ENCODE measurements around the gene TLCD5.

Gene TLCD5

DNA sequence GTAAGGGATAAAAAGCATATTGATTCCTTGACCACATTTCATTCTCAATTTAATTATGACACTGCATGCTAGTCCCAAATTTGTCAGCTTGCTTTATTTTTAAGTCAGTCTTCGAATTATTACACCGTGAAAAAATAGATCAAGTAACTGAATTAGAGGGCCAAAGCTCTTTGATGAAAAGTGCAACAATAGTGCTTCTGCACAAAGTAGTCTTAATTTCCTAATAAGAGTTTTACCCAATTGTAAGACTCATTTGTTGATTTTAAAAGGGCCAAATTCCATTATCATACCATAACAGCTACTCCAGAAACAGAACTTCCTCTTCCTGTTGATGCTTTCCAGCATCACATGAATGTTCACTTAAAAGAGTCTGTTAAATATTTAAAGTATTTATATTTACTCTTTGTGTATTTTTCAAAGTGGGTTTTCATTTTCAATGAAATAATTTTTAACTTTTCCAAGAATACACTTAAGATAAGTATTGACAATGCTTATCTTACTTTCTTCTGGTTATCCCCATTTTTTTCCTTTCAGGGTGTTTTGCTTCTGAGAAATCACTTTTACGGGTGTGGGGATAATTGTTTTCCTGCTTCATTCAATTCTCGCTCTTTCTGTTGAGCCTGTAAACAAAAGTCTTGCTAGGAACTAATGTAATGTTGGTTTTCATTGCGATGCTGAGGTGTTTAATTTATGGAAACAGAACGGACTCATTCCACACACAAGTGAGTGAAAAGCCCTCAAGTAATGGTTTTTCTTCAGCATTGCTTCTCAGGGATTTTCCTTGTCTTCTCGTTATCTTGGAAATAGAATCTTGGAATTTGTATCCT, 13.2 kb downstream of the TLCD5 start:
- no peak for DNase-seq

- DNase-seq: no peak
These were observed 14.3 kb downstream of the TLCD5 start for GRCh38 chr11:120339394-120339890.

GRCh38 chr11:120340529-120340928, 15.4 kb downstream of the TLCD5 start:
- DNase-seq: no peak

DNA sequence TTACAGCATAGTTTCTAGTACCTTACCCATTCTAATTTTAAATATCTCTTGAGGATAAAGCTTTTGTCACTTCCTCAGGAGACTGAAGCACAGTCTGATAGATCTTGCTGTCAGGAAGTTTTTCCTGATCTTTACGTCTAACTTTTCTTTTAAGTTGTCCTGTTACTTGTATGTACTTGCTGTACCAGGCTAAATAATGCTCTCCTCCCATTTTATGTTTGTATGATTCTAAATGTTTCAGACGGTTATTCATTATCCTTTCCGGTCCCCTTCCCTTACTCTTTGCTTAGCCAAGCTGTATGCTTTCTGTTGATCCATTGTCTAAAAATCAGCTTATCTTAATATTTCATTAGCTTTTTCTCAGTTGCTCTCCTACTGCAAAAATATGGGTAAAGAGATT, 17.1 kb downstream of the TLCD5 start:
- no peak for DNase-seq

GRCh38 chr11:120342678-120343077, 17.6 kb downstream of the TLCD5 start:
- DNase-seq: no peak

DNA sequence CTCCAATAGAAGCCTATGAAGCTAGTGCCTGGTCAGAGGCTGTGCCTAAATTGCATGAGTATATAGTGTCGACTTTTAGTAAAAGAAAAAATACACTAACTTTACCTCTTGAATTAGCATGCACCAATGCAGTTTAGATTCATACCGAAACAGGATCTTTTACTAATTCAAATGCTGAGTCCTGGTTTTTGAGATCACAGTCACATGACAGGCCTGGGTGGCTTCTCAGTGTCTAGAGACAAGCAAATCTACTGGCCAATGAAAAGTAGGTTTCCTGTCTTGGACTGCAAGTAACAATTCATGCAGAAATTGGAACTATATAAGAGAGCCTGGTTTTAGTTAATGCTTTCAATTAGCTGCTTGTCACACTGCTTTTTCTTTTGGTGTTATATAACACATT, 18.3 kb downstream of the TLCD5 start:
- DNase-seq: no peak

DNA sequence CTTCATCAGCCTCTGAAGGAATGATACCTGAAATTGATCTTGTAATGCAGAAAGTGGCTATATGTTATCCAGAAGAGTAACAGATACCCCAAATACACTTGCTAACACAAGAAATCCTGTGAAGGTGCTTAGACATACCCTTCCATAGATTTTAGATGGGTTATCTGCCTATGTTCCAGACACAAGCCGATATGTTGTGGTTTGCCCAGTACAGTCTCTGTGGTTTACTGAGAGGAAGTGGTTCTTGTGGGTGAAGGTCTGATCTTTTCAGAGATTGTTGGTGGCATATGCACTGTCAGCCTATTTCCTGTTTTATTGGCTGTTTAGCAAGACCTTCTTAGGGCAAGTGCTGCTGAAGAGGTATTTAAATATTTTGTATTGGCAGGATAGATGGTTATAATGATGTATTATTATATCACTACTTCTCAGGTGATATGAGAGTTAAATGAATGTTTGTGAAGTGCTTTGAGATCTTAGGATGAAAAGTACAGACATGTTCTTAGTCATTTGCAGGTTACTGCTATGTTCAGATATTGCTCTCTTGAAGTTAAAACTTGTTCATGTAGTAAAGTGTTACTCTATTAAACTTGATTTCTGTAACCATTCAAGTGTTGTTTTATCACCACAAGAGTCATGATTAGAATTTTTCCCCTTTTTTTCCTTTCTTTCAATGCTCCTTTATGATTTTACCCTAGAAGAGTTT, 19.4 kb downstream of the TLCD5 start:
- no peak for DNase-seq

- no peak for DNase-seq
These were observed 21.1 kb downstream of the TLCD5 start for GRCh38 chr11:120346233-120346632.

DNA sequence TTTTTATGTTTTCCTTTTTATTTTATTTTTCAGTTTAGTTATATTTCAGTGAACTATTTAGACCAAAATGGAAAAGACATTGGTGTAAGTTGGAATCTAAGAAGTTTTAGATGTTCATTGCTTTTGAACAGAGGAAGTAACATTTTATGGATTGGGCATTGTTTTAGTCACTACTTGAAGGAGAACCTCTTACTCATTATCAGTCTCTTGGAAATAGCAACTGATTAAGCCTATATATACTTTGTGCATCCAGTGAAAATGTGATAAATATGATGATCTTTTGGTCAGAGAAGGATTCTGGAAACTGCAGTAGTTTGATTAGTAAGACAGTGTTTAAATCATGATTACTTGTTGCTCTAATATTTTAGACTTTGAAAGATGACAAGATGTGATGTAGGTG, 25.5 kb downstream of the TLCD5 start:
- no peak for DNase-seq

DNA sequence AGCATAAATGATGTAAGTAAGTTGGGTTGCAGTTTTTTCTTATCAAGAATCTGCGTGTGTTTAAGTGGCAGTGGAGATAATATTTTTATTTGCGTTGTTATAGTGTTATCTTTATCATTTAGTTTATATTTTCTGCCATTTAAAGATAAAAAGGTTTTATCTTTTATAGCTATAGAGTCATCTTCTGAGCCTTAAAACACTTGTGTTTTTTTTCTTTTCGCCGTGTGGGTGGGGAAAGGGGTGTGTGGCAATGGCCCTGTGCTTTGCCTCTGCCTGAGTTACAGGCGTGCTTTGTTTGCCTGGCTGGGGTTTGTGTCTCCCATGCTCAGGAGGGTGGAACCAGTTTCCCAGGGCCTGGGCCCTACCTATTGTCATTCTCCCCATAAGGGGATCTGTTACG, 27.3 kb downstream of the TLCD5 start:
- DNase-seq: no peak

- no peak for DNase-seq
These were observed 29.0 kb downstream of the TLCD5 start for GRCh38 chr11:120354068-120354467.

- no peak for DNase-seq
These were observed 29.7 kb downstream of the TLCD5 start for GRCh38 chr11:120354779-120355178.

- no peak for DNase-seq
These were observed 32.5 kb downstream of the TLCD5 start for GRCh38 chr11:120357620-120358019.

DNA sequence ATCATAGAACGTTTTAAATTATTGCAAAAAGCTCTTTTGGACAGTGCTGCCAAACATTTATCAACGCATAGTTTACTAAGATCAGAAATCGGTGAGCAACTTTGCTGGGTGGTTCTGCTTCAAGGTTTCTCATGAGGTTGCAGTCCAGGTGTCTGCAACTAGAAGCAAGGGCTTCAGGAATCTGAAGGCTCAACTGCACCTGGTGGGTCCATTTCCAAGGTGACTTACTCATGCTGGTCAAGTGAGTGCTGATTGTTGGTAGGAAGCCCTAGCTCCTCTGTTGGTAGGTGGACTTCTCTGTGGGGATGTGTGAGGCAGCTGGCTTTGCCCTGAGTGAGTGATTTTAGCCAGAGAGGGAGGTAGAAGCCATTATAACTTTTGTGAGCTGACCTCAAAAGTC, 33.6 kb downstream of the TLCD5 start:
- no peak for DNase-seq

DNA sequence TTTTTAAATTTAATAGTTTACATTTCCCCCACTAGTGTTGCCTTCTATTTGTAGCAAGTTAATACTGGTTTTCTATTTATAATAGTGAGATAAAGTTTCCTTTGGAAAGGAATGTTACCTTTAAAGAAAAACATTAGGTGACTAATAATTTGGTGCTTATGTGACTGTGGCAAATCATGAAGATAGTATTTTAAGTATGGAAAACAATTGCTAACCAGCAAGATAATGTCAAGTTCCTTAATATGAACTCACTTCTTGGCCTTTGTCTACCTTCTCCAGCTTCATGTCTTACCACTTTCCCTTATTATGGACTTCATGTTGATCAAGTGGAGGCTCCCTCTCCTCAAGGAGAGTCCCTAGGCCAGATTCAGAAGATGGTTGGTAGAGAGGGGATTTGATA, 38.3 kb downstream of the TLCD5 start:
- no peak for DNase-seq

GRCh38 chr11:120365512-120365911, 40.4 kb downstream of the TLCD5 start:
- DNase-seq: no peak

GRCh38 chr11:120372296-120372695, 47.2 kb downstream of the TLCD5 start:
- no peak for DNase-seq

DNA sequence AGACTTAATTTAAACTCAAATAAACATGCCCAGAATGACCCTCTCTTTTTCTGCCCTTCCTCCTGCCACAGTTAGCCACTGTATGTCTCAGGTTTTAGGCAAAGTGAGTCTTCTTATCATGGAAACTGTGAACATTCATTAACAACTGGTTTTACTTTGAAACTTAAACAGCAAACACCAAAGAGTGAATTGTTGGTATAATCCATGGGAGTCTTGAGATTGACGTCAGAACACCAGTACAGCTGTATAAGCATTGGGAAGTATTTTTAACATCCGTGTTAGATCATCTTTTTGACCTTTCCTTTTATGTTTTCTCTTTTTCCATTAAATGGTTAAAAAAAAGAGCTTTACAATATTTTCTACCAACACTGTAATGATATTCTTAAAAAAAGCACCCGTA, 50.0 kb downstream of the TLCD5 start:
- DNase-seq: no peak

DNA sequence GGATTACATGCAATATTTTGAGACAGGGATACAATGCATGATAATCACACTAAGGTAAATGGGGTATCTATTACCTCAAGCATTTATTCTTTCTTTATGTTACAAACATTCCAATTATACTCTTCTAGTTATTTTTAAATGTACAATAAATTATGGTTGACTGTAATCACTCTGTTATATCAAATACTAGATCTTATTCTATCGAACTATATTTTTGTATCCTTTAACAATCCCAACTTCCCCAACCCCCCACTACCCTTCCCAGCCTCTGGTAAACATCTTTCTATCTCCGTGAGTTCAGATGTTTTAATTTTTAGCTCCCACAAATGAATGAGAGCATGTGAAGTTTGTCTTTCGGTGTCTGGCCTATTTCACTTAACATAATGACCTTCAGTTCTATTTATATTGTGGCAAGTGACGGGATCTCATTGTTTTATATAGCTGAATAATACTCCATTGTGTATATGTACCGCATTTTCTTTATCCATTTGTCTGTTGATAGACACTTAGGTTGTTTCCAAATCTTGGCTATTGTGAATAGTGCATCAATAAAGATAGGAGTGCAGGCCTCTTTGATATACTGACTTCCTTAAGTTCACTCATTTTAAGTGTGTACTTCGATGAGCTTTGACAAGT, 51.6 kb downstream of the TLCD5 start:
- no peak for DNase-seq

- no peak for DNase-seq
These were observed 53.4 kb downstream of the TLCD5 start for GRCh38 chr11:120378474-120378873.

GRCh38 chr11:120381401-120381800, 56.3 kb downstream of the TLCD5 start:
- DNase-seq: no peak

Measured in NCI-H1694 (cell line).